G401 (cell line): Measurements from ENCODE around the gene TPPP. TPM values are rescaled to one million over a fixed set of nuclear protein-coding genes. Genes with fewer than 3 reads are reported as not detected.
A peak's percentile ranks its signal among the peaks of the same experiment; 100 is the strongest.

ENCODE experiments used
- DNase-seq: peaks from one replicate; pipeline ENCODE4 v3.0.0-alpha.2; 2015; ENCODE audit warnings: low spot score
- in situ Hi-C: cut with HindIII; loops from 2 replicates; pipeline ENCODE4 v1.10.0; 2016; ENCODE audit warnings: low sequenced_read_pairs, mixed read lengths
- total RNA-seq: library from RNA; depleted of rRNA; stranded (reverse); fragments of >200 nt; shearing (Covaris generic); gene quantifications from 2 replicates; pipeline ENCODE4 v1.2.3, GENCODE V29; 2014; rRNA removed

TPPP gene
- total RNA-seq, 1 experiment from 2014 or later = 1.2 TPM

- no peak for DNase-seq
- in situ Hi-C loops = no loop called here
Measured at GRCh38 chr5:622359-622758, 70.8 kb downstream of the TPPP start.

- in situ Hi-C loops = no loop called here
- DNase-seq = no peak
Measured at GRCh38 chr5:621341-621761, 71.8 kb downstream of the TPPP start.

DNA sequence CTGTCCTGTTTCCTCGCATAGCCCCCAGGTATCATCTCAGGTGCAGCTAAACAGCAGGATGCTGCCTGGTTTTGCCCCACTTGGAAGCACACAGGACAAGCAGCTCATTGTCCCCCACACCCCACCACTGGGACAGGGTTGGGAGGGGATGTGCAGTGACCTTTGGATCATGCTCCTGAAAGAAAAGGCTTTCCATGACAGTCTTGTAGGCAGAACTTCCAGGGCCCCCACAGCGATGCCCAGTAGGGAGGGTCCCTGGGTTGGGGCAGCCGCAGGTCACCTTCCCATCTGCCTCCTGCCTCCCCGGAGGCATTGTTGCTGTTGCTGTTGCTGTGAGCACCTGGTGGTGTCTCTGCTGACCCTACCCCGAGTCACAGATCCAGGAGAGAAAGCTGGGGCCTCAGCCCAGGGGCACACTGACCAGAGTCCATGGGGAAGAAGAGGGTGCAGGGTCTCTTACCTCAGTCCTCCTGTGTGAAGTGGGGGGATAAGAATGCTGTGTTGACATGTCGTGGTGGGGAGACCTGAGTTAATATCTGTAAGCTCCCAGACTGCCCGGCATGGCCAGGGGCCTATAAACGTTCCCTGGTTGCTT lies 72.5 kb downstream of the TPPP start:
- in situ Hi-C loops = no loop called here
- no peak for DNase-seq

DNA sequence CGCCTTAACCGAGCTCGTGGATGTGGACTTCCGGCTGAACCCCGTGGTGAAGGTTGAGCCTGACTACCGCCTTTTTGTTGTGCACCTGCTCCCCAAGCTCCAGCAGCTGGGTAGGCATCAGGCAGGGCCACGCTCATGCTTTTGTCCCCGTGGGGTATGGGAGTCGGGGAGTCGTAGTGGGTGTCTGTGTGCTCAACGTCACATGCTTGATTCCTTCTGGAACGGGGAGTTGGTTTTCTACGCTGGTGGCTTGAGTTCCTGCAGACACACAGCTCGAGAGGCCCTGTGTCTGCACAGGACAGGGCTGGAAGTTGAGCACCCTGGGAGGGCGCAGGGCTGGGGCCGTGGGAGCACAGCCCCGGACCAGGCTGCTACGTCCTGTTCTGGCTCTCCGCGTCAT lies 73.0 kb downstream of the TPPP start:
- in situ Hi-C loops = no loop called here
- no peak for DNase-seq

DNA sequence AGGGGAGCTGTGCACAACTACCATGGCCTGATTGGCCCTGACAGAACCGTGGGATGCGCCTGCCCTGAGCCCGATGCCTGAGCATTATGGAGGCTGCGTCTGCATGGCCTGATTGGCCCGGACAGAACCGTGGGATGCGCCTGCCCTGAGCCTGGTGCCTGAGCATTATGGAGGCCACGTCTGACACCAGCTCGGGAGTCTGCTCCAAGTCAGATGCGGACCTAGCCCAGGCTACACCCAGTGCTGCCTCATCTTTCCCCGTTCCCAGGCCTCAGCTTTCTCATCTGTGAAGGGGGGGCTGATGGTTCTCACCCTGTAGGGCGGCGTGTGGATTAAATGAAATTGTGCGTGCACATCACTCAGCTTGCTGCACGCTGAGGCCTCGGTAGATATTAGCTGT lies 73.7 kb downstream of the TPPP start:
- DNase-seq = no peak
- in situ Hi-C loops = no loop called here

- in situ Hi-C loops = no loop called here
- DNase-seq = no peak
Measured at GRCh38 chr5:618450-618849, 74.7 kb downstream of the TPPP start.

- no peak for DNase-seq
- in situ Hi-C loops = no loop called here
Measured at GRCh38 chr5:617896-618295, 75.3 kb downstream of the TPPP start.

- DNase-seq = no peak
- in situ Hi-C loops = no loop called here
Measured at GRCh38 chr5:616484-617039, 76.6 kb downstream of the TPPP start.

DNA sequence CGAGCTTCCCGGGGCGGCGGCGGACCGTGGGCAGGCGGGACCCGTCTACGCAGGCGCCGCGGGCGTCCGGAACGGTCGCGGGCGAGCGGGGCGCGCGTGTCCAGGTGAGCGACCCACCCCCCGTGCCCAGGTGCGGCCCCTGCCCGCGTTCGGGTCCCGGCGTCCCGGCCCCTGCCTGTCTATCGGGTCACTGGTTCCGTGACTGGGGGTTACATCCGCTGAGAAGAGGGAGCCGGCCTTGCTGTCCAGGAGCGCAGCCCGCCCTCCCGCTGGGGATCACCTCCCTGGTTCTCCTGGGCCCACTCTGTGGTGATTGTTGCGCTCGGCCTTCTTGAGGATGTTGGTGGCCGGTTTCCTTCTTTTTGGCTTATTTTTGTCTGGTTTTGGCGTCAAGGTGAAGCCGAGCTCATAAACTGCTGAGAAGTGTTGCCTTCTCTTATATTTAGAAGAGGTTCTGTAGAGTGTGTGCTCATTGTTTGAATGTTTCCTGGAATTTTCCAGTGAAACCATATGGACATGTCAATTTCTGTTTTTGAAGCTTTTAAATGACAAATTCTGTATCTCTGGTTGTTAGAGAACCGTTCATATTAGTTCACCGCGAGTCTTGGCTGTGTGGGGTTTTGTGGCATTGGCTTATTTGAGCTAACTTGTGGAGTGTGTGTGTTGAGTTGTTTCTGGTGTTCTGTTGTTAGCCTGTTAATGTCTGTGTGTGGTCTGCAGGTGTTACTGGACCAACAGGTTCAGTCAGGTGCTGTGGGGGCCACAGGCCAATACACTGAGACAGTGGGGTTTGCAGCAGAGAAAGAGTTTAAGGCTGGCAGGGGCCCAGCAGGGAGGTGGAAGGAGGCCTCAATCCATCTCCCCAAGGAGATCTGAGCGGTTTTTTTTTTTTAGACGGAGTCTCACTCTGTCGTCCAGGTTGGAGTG lies 80.4 kb downstream of the TPPP start:
- in situ Hi-C loops = no loop called here
- DNase-seq = no peak

- in situ Hi-C loops = no loop called here
- DNase-seq = peak; percentile 87
Measured at GRCh38 chr5:611731-612486, 81.2 kb downstream of the TPPP start, which contains the start of gene CEP72. TSS of gene CEP72 (plus strand) at chr5:612340. CDS start at chr5:612362, 22 bp downstream.

- DNase-seq = no peak
- in situ Hi-C loops = no loop called here
Measured at GRCh38 chr5:610744-611730, 82.1 kb downstream of the TPPP start.

- in situ Hi-C loops = no loop called here
- DNase-seq = no peak
Measured at GRCh38 chr5:610011-610743, 83.0 kb downstream of the TPPP start.

Other genes starting within 250 kb of the TPPP start
- 3.6 and 5.1 TPM in 2 replicates for gene SLC9A3, start 168.9 kb downstream of the TPPP start, total RNA-seq
- gene CEP72, start 81.0 kb downstream of the TPPP start, total RNA-seq = 13.9 and 14.5 TPM in 2 replicates
- 0.31 TPM in 1 of 2 replicates, not detected in the other for gene ZDHHC11B, start 91.4 kb upstream of the TPPP start, total RNA-seq
- 5.4 and 6.0 TPM in 2 replicates for gene ZDHHC11, start 157.6 kb upstream of the TPPP start, total RNA-seq
- 47.8 and 68.7 TPM in 2 replicates for gene BRD9, start 199.4 kb upstream of the TPPP start, total RNA-seq
- 61.0 and 67.2 TPM in 2 replicates for gene TRIP13, start 199.5 kb upstream of the TPPP start, total RNA-seq